GM23338 (cell line): ENCODE results near the gene SLC7A10. TPM values are rescaled to one million over a fixed set of nuclear protein-coding genes. Genes with fewer than 3 reads are reported as not detected.

Experiments used
- ATAC-seq: fragments of 200-7000 bp; cut with Tn5 transposase; 3 replicates; pipeline ENCODE4 v1.9.1; 2020
- DNase-seq: peaks from one replicate; pipeline ENCODE4 v3.0.0-alpha.2; 2015; ENCODE audit warnings: low spot score
- H2AFZ ChIP-seq: fragments of 200-600 bp; sonication (generic); 2 replicates; pipeline ENCODE4 v1.8.0; 2016; ENCODE audit warnings: antibody characterized with exemption, mild to moderate bottlenecking, moderate library complexity
- H3F3A ChIP-seq: fragments of 200-600 bp; sonication (generic); replicated peaks from 2 replicates; pipeline ENCODE4 v1.8.0; 2017; ENCODE audit warnings: antibody characterized with exemption, mixed run types, low read depth
- H3K27ac ChIP-seq: fragments of 200-600 bp; sonication (generic); 2 replicates; pipeline ENCODE4 v1.6.1; 2016; ENCODE audit warnings: low read depth
- H3K27me3 ChIP-seq: fragments of 200-600 bp; sonication (generic); 2 replicates; pipeline ENCODE4 v1.8.0; 2016; ENCODE audit warnings: mild to moderate bottlenecking, mixed run types, moderate library complexity; ENCODE audit not compliant: insufficient read depth
- H3K36me3 ChIP-seq: fragments of 200-600 bp; sonication (generic); 2 replicates; pipeline ENCODE4 v1.8.0; 2016; ENCODE audit warnings: mild to moderate bottlenecking; ENCODE audit not compliant: insufficient read depth
- H3K4me1 ChIP-seq: fragments of 200-600 bp; sonication (generic); 2 replicates; pipeline ENCODE4 v1.8.0; 2016; ENCODE audit warnings: mild to moderate bottlenecking, moderate library complexity; ENCODE audit not compliant: insufficient read depth
- H3K4me2 ChIP-seq: fragments of 200-600 bp; sonication (generic); 2 replicates; pipeline ENCODE4 v1.7.1; 2017; ENCODE audit warnings: mixed run types
- H3K4me3 ChIP-seq: fragments of 200-600 bp; sonication (generic); 2 replicates; pipeline ENCODE4 v1.6.1; 2016; ENCODE audit warnings: mixed run types
- H3K79me2 ChIP-seq: fragments of 200-600 bp; sonication (generic); replicated peaks from 2 replicates; pipeline ENCODE4 v1.8.0; 2017; ENCODE audit warnings: mild to moderate bottlenecking; ENCODE audit not compliant: insufficient read depth
- H3K9me2 ChIP-seq: fragments of 200-600 bp; sonication (generic); 2 replicates; pipeline ENCODE4 v1.8.0; 2017; ENCODE audit not compliant: insufficient read depth
- H4K20me1 ChIP-seq: fragments of 200-600 bp; sonication (generic); replicated peaks from 2 replicates; pipeline ENCODE4 v1.8.0; 2017; ENCODE audit warnings: mild to moderate bottlenecking; ENCODE audit not compliant: insufficient read depth
- H3K27ac Mint-ChIP-seq: 2 replicates; pipeline ENCODE4 v1.8.0; 2020; ENCODE audit warnings: inconsistent platforms, mild to moderate bottlenecking, moderate library complexity, mixed read lengths
- H3K27me3 Mint-ChIP-seq: 3 replicates; pipeline ENCODE4 v1.8.0; 2022; ENCODE audit warnings: low read depth, mild to moderate bottlenecking, moderate library complexity, mixed read lengths, inconsistent platforms; ENCODE audit not compliant: insufficient read depth, poor library complexity
- H3K36me3 Mint-ChIP-seq: 3 replicates; pipeline ENCODE4 v1.8.0; 2021; ENCODE audit warnings: low read depth, mild to moderate bottlenecking, inconsistent platforms, moderate library complexity, mixed read lengths
- H3K4me1 Mint-ChIP-seq: 3 replicates; pipeline ENCODE4 v1.8.0; 2020; ENCODE audit warnings: mild to moderate bottlenecking, inconsistent platforms, mixed read lengths
- H3K4me3 Mint-ChIP-seq: 3 replicates; pipeline ENCODE4 v1.8.0; 2021; ENCODE audit warnings: moderate library complexity, mild to moderate bottlenecking, inconsistent platforms, mixed read lengths
- H3K9me3 Mint-ChIP-seq: 3 replicates; pipeline ENCODE4 v1.8.0; 2020; ENCODE audit warnings: moderate library complexity, mild to moderate bottlenecking, inconsistent platforms, mixed read lengths
- CREB1 ChIP-seq: fragments of 250-450 bp; sonication (Bioruptor Pico); IDR thresholded peaks from 2 replicates; pipeline ENCODE4 v1.5.0; 2020; ENCODE audit warnings: low read depth, mild to moderate bottlenecking, moderate library complexity
- CTCF ChIP-seq, 2 experiments: fragments of 200-600 bp in 1 of 2; sonication (generic) in 1 of 2; conservative IDR thresholded peaks; 2 replicates each; pipeline versions ENCODE4 v1.5.1 to v1.6.1; 2016 to 2017; ENCODE audit warnings: antibody characterized with exemption in 2 of 2, low read depth in 2 of 2, mild to moderate bottlenecking in 2 of 2, moderate library complexity in 1 of 2
- ETS1 ChIP-seq: IDR thresholded peaks from 2 replicates; pipeline ENCODE4 v1.6.1; 2016; ENCODE audit warnings: antibody characterized with exemption
- EZH2 ChIP-seq: fragments of 200-600 bp; sonication (generic); IDR thresholded peaks from one replicate; pipeline ENCODE4 v1.8.0; 2017; ENCODE audit warnings: antibody characterized with exemption, mild to moderate bottlenecking, low read depth; ENCODE audit not compliant: unreplicated experiment
- EZH2phosphoT487 ChIP-seq: fragments of 200-600 bp; sonication (generic); IDR thresholded peaks from one replicate; pipeline ENCODE4 v1.8.1; 2018; ENCODE audit warnings: antibody characterized with exemption; ENCODE audit not compliant: unreplicated experiment
- JUNB ChIP-seq: IDR thresholded peaks from one replicate; pipeline ENCODE4 v1.6.1; 2016; ENCODE audit warnings: antibody characterized with exemption; ENCODE audit not compliant: unreplicated experiment
- NANOG ChIP-seq: IDR thresholded peaks from 2 replicates; pipeline ENCODE4 v1.6.1; 2016; ENCODE audit warnings: antibody characterized with exemption, borderline replicate concordance
- POLR2AphosphoS5 ChIP-seq: IDR thresholded peaks from 2 replicates; pipeline ENCODE4 v1.6.1; 2016; ENCODE audit warnings: antibody characterized with exemption, low read depth
- REST ChIP-seq: IDR thresholded peaks from one replicate; pipeline ENCODE4 v1.6.1; 2018; ENCODE audit warnings: antibody characterized with exemption; ENCODE audit not compliant: unreplicated experiment
- STAT1 ChIP-seq: IDR thresholded peaks from one replicate; pipeline ENCODE4 v1.6.1; 2016; ENCODE audit warnings: antibody characterized with exemption; ENCODE audit not compliant: unreplicated experiment
- ZNF114 ChIP-seq: fragments of 250-450 bp; sonication (Bioruptor Pico); IDR thresholded peaks from 2 replicates; pipeline ENCODE4 v1.5.0; 2020; ENCODE audit warnings: mild to moderate bottlenecking, moderate library complexity
- ZNF331 ChIP-seq: fragments of 250-450 bp; sonication (Bioruptor Pico); IDR thresholded peaks from 2 replicates; pipeline ENCODE4 v1.5.0; 2020; ENCODE audit warnings: low read depth, mild to moderate bottlenecking, moderate library complexity
- ZNF462 ChIP-seq: fragments of 250-450 bp; sonication (Bioruptor Pico); IDR thresholded peaks from 2 replicates; pipeline ENCODE4 v1.5.0; 2020; ENCODE audit warnings: mild to moderate bottlenecking, moderate library complexity
- polyA plus RNA-seq: library from polyadenylated mRNA; unstranded; fragments of >200 nt; fragmentation: Nextera tagmentation; extraction: Ambion mirVana; gene quantifications from 2 replicates; pipeline ENCODE4 v1.2.1, GENCODE V29; 2016
- total RNA-seq: library from RNA; depleted of rRNA; stranded (reverse); fragments of >200 nt; shearing (Covaris generic); gene quantifications from 2 replicates; pipeline ENCODE4 v1.2.3, GENCODE V29; 2014

SLC7A10 gene
- total and polyA plus RNA-seq, 2 experiments from 2014 or later: 3.3 to 6.3 TPM

- Histone ChIP-seq H4K20me1 (no peaks in the 10 kb centered on the region), H3K4me1 (no peaks in the 10 kb centered on the region), H3K79me2 (no peaks in the 10 kb centered on the region), H3K27me3 (no peaks in the 10 kb centered on the region), H2AFZ (no peak overlapping the region), H3K27ac (no peak overlapping the region), H3K36me3 (no peaks in the 10 kb centered on the region; the same call in 1 of the 2 replicates), H3K9me2 (no peaks in the 10 kb centered on the region), H3F3A (no peaks in the 10 kb centered on the region), H3K4me2 (no peak overlapping the region), H3K4me3 (no peak overlapping the region)
- Mint-ChIP-seq H3K27me3 (peaks cover 7% of the 10 kb centered on the region), H3K36me3 (no peaks in the 10 kb centered on the region), H3K4me1 (peaks cover 2% of the 10 kb centered on the region; the same call in 1 of the 3 replicates), H3K27ac (no peak overlapping the region), H3K4me3 (no peak overlapping the region), H3K9me3 (no peaks in the 10 kb centered on the region; the same call in 2 of the 3 replicates)
- ATAC-seq (no peak), DNase-seq (no peak)
- TF ChIP-seq ETS1 (no peak), EZH2phosphoT487 (no peak), JUNB (no peak), ZNF331 (CRISPR knock-in tag) (no peak), EZH2 (no peak), ZNF462 (CRISPR knock-in tag) (no peak), REST (no peak), NANOG (no peak), STAT1 (no peak), POLR2AphosphoS5 (no peak), CTCF (conservative IDR thresholded peaks at IDR 0.05; ENCODE audit: low read depth in 2 of 2) (no peak), ZNF114 (CRISPR knock-in tag) (no peak), CREB1 (CRISPR knock-in tag) (no peak)
Measured at GRCh38 chr19:33252418-33252962, 26.8 kb upstream of the SLC7A10 start.
